ENCODE results near the gene POU5F1.

- TF ChIP-seq POLR2A (IDR thresholded peaks at IDR 0.05; ENCODE audit: extremely low read depth, insufficient read length), result no peak
- TF ChIP-seq CTCF (IDR thresholded peaks at IDR 0.05; ENCODE audit: low read depth, low read length), result no peak
- no peak for TF ChIP-seq MAX (IDR thresholded peaks at IDR 0.05; ENCODE audit: low read depth, low read length)
- no peak for TF ChIP-seq MYC (IDR thresholded peaks at IDR 0.05; ENCODE audit: low read depth, low read length)
Measured at GRCh38 chr6:31175971-31176370, 5.5 kb upstream of the POU5F1 start.

Data from NB4 (cell line).